GM21515 (cell line): ENCODE measurements around the gene PCYT2.

Experiments
- ATAC-seq: cut with Tn5 transposase; IDR thresholded peaks from one replicate; pipeline ENCODE4 v1.9.1; 2021; ENCODE audit not compliant: unreplicated experiment

Gene PCYT2

DNA sequence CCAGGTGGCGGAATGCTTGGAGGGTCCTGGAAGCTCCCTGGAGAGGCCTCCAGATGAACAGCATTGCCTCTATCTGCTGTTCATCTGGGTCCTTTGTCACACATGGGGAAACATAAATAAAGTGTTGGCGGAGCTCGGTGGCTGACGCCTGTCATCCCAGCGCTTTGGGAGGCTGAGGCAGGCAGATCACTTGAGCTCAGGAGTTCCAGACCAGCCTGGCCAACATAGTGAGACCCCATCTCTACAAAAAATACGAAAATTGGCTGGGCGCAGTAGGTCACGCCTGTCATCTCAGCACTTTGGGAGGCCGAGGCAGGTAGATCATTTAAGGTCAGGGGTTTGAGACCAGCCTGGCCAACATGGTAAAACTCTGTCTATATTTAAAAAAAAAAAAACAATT, 33.7 kb upstream of the PCYT2 start:
- ATAC-seq, result no peak

- ATAC-seq, result no peak
These were observed 31.0 kb upstream of the PCYT2 start for GRCh38 chr17:81942167-81942553.

DNA sequence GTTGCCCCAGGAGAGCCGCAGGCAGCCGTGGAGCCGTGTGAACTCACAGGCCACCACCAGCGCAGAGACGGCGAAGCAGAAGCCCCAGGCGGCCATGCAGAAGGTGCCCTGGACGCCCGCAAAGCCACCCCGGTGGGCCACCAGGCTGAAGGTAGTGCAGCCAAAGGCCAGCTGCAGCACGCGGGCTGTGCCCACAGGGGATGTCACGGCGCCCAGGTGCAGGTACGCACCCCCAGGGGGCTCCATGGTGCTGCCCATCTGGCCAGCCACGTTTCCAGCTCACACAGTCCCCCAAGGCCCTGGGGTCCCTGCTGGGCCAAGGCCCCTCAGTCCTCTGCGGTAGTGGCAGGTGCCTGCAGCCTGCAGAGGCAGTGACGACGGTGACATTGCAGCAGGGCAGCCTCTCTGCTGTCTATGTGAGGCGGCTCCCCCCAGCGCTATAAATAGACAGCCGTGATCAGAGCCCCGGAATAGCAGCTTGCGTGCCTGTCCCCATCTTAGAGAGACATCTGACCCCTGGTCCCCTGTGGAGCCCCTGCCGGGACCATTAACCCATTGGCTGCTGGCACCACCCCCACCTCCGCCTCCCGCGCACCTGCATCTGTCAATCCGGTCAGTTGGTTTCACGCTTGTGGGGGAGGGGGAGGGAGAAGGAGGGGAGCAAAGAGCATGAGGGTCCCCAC, 30.4 kb upstream of the PCYT2 start:
- ATAC-seq, result no peak

DNA sequence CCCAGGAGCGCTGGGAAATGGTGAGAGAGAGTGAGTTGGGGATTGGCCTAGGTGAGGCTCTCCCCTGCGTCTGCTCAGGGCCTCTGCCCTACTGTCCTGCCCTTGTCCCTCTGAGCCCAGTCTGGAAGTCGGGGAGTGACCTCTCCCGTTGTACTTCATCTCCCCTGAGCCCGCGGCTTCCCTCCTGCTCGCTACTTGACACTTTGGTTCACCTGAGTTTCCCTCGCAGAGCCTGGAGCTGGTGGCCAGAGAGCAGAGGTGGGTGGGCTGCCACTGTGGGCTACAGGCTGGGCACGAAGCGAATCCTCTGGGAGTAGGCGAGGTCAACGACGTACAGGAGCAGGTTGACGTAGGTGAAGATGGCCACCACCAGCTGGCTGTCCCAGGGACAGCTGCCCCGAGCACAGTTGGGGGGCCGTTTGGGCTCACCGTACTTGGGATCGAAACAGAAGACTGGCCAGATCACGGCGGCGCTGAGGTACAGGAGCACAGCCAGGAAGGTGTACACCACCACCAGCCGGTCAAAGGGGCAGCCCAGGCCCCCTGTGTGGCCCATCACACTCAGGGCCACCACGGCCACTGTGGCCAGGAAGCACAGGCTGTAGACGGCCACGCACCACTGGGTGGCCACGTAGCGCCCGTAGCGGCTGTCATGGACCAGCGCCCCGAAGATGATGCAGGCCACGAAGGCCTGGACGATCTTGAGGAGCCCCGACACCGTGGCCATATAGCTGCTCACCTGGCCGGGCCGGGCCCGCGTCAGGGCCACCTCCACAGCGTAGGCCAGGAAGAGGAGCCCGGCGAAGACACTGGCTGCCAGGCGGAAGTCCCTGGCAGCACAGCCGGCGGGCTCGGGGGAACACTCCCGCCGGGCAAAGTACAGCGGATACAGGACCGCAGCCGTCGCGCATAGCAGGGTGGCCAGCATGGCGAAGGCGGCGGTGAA, 29.6 kb upstream of the PCYT2 start:
- ATAC-seq, result no peak

- ATAC-seq, result no peak
These were observed 28.7 kb upstream of the PCYT2 start for GRCh38 chr17:81939881-81940385.

GRCh38 chr17:81939218-81939617, 28.0 kb upstream of the PCYT2 start:
- no peak for ATAC-seq

DNA sequence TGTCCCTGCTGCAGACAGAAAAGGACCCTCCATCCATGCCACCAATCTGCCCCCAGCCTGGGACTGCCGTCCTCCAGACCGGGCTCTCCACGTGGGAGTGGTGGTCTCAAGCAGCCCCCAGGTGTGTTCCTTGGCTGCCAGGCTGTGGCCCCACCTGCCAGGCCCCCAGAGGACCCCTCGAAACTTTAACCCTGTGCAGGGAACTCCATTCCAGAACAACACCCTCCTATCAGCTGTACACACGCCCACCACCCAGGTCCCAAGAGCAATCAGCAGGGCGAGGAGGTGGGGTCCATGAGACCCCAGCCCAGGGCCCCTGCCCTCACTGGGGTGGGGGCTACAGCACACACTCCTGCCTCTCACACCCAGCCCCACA, 24.5 kb upstream of the PCYT2 start:
- no peak for ATAC-seq

- no peak for ATAC-seq
These were observed 23.9 kb upstream of the PCYT2 start for GRCh38 chr17:81934850-81935708.

DNA sequence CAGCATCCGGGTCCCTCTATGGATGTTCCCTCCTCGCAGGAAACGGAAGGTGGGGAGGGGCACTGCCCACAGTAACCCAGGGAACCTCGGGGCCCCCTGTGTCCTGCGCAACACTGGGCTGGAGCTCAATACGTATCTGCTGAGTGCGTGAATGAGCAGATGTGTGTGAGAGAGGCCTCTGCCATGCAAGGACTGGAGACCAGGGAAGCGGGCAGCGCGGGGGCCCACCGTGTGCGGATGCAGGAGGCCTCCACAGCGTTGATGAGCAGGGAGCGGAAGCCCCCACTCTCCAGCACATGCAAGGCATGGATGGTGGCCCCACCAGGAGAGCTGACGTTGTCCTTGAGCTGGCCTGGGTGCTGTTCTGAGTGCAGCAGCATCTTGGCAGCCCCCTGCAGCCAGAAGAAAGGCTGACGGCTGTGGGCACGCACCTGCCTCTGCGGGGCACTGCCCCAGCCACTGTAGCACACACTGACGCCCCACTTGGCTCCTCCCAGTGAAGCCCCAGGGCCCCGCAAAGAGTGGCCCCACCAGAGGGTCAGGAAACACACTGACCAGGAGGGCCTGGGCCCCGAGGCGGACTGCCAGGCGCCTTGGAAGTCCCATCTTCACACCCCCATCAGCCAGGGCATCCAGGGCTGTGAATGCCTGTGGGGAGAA, 23.0 kb upstream of the PCYT2 start:
- no peak for ATAC-seq

DNA sequence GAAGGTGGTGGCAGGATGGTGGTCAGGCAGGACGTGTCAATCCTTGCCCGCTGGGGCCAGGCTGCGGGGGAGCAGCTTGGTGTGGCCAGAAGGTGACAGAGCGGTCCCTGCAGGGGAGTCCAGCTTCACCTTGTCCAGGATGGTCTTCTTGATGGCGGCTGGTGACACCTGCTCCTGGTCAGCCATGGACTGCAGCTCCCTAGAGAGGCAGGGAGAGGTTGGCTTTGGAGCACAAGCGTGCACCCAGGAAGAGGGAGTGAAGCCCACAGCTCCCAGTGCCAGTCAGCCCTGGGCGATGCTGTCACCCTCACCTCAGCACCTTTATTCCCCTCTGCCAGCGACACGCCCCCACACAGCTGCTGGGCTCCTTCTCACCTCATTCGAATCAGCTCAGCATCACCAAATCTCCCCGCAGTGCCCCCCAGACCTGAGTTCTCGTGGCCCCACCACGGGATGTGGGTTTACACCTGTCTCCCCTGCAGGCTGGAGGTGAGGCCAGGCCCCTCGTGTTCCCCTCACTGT, 22.0 kb upstream of the PCYT2 start:
- ATAC-seq, result no peak

GRCh38 chr17:81932333-81932983, 21.3 kb upstream of the PCYT2 start:
- ATAC-seq, result no peak

DNA sequence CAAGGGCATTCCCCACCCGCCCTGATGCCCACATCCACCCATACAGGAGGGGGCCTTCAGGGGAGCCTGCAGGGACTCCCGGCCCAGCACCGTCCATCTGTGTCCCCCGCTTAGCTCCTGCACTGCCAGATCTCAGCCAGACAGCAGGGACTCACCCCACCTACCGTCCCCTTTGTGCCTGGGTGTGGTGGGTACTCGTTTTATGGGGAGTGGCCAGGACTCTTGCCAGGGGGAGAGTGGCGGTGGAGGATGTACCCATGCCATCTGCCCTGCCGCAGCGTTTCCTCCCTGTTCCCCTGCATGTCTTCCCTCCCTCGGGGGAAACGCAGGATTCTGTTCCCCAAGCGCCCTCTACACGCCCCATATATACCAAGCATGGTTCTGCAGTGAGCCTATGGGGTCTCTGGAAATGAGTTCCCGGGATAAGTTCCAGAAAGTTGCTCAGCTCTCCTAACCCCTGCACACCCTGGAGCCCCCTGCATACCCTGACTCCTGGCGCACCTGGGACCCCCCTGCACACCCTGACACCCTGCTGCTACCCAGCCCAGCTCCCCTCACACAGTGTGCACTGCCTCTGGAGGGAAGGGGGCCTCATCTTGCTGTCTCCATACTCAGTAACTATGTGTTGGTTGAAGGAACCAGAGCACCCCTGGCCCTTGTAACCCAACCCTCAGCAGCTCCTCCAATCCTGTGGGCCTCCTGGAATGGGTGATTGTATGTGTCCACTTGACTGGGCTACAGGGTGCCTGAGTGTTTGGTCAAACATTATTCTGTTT, 20.5 kb upstream of the PCYT2 start:
- ATAC-seq, result no peak

- no peak for ATAC-seq
These were observed 20.0 kb upstream of the PCYT2 start for GRCh38 chr17:81931189-81931556.

DNA sequence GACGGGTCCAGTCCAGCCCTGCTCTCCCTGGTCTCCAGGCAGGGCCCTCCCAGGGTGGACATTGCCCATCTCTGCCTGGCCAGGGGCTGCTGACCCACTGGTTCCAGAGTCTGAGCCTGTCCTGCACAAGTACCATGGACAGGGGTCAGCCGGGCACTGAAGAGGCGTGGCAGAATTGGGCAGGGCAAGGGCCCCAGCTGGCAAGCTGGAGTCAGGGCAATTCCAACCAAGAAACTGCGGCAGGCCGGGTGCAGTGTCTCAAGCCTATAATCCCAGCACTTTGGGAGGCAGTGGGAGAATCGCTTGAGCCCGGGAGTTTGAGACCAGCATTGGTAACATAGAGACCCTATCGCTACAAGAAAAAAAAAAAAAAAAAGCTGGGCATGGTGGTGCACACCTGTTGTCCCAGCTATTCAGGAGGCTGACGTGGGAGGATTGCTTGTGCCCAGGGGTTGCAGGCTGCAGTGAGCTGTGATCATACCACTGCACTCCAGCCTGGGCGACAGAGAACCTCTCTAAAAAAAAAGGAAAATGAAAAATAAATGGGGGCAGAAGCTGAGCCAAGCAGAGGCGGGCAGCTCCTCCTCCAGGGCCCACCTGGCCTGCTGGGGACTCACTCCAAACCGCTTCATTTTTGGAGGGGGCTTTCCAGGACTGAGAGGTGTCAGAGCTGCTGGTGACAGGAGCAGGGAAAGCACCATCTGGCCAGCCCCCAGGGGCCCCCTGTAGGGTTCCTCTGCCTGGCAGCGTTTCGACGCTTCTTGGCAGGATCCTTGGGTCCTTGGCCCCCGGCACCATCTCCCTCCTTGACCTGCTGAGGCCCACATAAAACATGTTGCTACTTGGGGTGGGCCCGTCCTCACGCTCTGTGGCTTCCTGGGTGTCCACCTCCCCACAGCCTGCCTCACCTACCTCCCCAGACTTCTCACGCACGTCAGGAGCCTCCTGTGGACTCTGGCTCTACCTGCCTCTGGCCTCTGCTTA, 19.2 kb upstream of the PCYT2 start:
- no peak for ATAC-seq

- ATAC-seq, result no peak
These were observed 18.3 kb upstream of the PCYT2 start for GRCh38 chr17:81929253-81930141.

DNA sequence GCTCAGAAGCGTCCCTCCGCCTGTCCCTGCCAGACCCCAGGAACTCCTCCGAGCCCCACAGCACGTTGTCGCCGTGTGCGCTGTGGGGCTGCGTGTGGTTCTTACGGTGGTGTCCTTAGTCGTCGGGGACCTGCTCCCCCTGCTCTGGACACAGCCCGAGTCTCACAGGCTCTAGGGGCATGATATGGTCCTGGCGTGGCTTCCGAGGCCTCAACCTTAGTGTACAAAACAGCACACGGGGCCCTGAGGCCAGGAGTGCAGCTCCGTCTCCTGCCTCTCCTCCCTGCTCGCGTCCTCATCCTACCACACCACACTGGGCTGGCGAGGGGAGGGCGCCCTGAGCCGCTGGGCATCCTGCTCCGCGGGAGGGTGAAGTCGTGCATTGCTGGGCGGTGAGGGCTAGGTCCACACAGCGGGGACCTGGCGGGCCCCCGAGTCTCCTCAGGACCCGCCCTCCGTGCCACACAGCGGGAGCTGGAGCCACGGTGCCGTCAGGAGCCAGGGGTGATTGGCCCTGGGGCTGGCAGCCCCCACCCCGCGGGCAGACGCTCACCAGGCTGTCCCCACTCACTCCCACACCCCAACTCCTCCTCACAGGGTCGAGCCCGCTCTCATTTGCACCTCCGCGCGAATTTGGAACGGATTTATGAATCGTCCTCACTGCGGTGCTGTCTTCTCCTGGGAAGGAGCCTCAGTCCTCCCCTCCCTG, 17.5 kb upstream of the PCYT2 start:
- no peak for ATAC-seq
